Caco-2 (cell line): Measurements from ENCODE around the gene GAS2L2. TPM values are rescaled to one million over a fixed set of nuclear protein-coding genes. Genes with fewer than 3 reads are reported as not detected.

Source experiments
- Bru-seq: library from RNA; stranded (reverse); fragments of 400-500 nt; gene quantifications from one replicate; lab custom pipeline; 2021; lab: Mats Ljungman, UMichigan
- BruChase-seq, 2 experiments: library from RNA; stranded (reverse); fragments of 400-500 nt; gene quantifications; one replicate each; lab custom pipeline; 2021; lab: Mats Ljungman, UMichigan
- BruUV-seq: library from RNA; stranded (reverse); fragments of 400-500 nt; replicated peaks from 2 replicates; lab custom pipeline; 2021; lab: Mats Ljungman, UMichigan
- CTCF ChIA-PET: fragments of 300-600 bp; sonication (Branson Sonifier 250); formaldehyde crosslinking; loops from one replicate; lab custom pipeline; 2022; ENCODE audit warnings: antibody characterized with exemption; lab: Charles Lee
- POLR2A ChIA-PET: fragments of 300-600 bp; sonication (Branson Sonifier 250); formaldehyde crosslinking; loops from one replicate; lab custom pipeline; 2022; ENCODE audit warnings: antibody characterized with exemption; lab: Charles Lee
- DNase-seq, 2 experiments: peaks; one replicate each; pipeline versions ENCODE4 v3.0.0 to v3.0.0-alpha.2; 2020 to 2022
- H3K27me3 ChIP-seq: replicated peaks from 2 replicates; pipeline ENCODE4 v1.6.0; 2011; ENCODE audit warnings: low read length; ENCODE audit not compliant: control insufficient read depth, insufficient read depth
- H3K36me3 ChIP-seq: 2 replicates; pipeline ENCODE4 v1.5.1; 2011; ENCODE audit warnings: low read length; ENCODE audit not compliant: control insufficient read depth, insufficient read depth
- H3K4me1 ChIP-seq: fragments of 250-450 bp; sonication (Bioruptor Pico); 2 replicates; pipeline ENCODE4 v1.5.1; 2020; ENCODE audit warnings: mild to moderate bottlenecking
- H3K4me3 ChIP-seq: 2 replicates; pipeline ENCODE4 v1.5.1; 2011; ENCODE audit warnings: low read depth, mild to moderate bottlenecking, control low read depth, low read length
- H3K9me3 ChIP-seq: fragments of 250-450 bp; sonication (Bioruptor Pico); 2 replicates; pipeline ENCODE4 v1.5.1; 2020; ENCODE audit warnings: mild to moderate bottlenecking, moderate library complexity
- H3K27ac Mint-ChIP-seq: one replicate; pipeline ENCODE4 v1.8.0; 2022; ENCODE audit warnings: mixed read lengths; ENCODE audit not compliant: unreplicated experiment
- H3K27me3 Mint-ChIP-seq: one replicate; pipeline ENCODE4 v1.8.0; 2022; ENCODE audit warnings: mixed read lengths; ENCODE audit not compliant: insufficient read depth, unreplicated experiment
- H3K36me3 Mint-ChIP-seq: one replicate; pipeline ENCODE4 v1.8.0; 2022; ENCODE audit warnings: mild to moderate bottlenecking, mixed read lengths; ENCODE audit not compliant: insufficient read depth, unreplicated experiment
- H3K4me1 Mint-ChIP-seq: one replicate; pipeline ENCODE4 v1.8.0; 2022; ENCODE audit warnings: low read depth, mixed read lengths; ENCODE audit not compliant: unreplicated experiment
- H3K4me3 Mint-ChIP-seq: one replicate; pipeline ENCODE4 v1.8.0; 2022; ENCODE audit warnings: mild to moderate bottlenecking, moderate library complexity, mixed read lengths; ENCODE audit not compliant: unreplicated experiment
- H3K9me3 Mint-ChIP-seq: one replicate; pipeline ENCODE4 v1.8.0; 2022; ENCODE audit warnings: mixed read lengths; ENCODE audit not compliant: unreplicated experiment
- CTCF ChIP-seq, 2 experiments: fragments of 200-600 bp in 1 of 2; IDR thresholded peaks; 1 replicate in 1 of 2; 2 replicates in 1 of 2; pipeline versions ENCODE4 v1.5.1 to v1.8.0; 2011 to 2022; ENCODE audit warnings: antibody characterized with exemption in 1 of 2, control low read depth in 1 of 2, inconsistent platforms in 1 of 2, low read depth in 1 of 2, low read length in 1 of 2, mild to moderate bottlenecking in 1 of 2, moderate library complexity in 1 of 2; ENCODE audit not compliant: insufficient read depth in 1 of 2, severe bottlenecking in 1 of 2, unreplicated experiment in 1 of 2
- intact Hi-C: fragments of 100-400 bp; cut with micrococcal nuclease; formaldehyde crosslinking; loops from one replicate; pipeline ENCODE4 v1.10.0; 2022; ENCODE audit not compliant: unreplicated experiment
- long read RNA-seq: library from polyadenylated mRNA; stranded (forward); transcript quantifications from one replicate; pipeline ENCODE4 v2.0.0, GENCODE V29; 2022
- total RNA-seq: library from RNA; stranded (reverse); gene quantifications from 2 replicates; pipeline ENCODE4 v1.2.3, GENCODE V29; 2022

The GAS2L2 gene
- total RNA-seq, result not detected in 2 replicates
- Bru-seq, nascent RNA, result not detected
- BruChase-seq, experiment 1, labeled RNA remaining after a 2-hour chase, result percentile 16 among the genes with signal in this experiment
- BruChase-seq, experiment 2, labeled RNA remaining after a 6-hour chase, result percentile 17 among the genes with signal in this experiment
- long read RNA-seq, result 0 reads

- intact Hi-C loops, result no loop called here
- no peaks in the 10 kb centered on the region for H3K9me3 Mint-ChIP-seq
- ChIA-PET POLR2A (no interaction called here), CTCF (interaction anchor here (1.4 kb wide), 1 partner anchor 11 kb away, joined by 5 read pairs; no protein-coding TSS in a partner anchor)
- no TSS peak for BruUV-seq
- no peak for DNase-seq
- no peak for TF ChIP-seq CTCF (IDR thresholded peaks at IDR 0.05; ENCODE audit: insufficient read depth in 1 of 2, low read depth in 1 of 2, low read length in 1 of 2, severe bottlenecking in 1 of 2, unreplicated experiment in 1 of 2)
- peaks cover 6% of the 10 kb centered on the region for H3K4me1 Mint-ChIP-seq
- Histone ChIP-seq H3K4me1 (0 out of 2 replicates have a peak, but pooled peaks cover 4% of the 10 kb centered on the region), H3K36me3 (no peaks in the 10 kb centered on the region), H3K9me3 (no peaks in the 10 kb centered on the region), H3K27me3 (no peaks in the 10 kb centered on the region), H3K4me3 (no peak within 1 kb of the TSS)
- peaks cover 6% of the 10 kb centered on the region for H3K27me3 Mint-ChIP-seq
- H3K27ac Mint-ChIP-seq, result no peak within 1 kb of the TSS
- H3K4me3 Mint-ChIP-seq, result no peak within 1 kb of the TSS
- H3K36me3 Mint-ChIP-seq, result no peaks in the 10 kb centered on the region
Measured at GRCh38 chr17:35752945-35753764, at the start of gene GAS2L2. Gene GAS2L2 (minus strand): TSS chr17:35753239. CDS start chr17:35752850, 389 bp downstream.

- no peak overlapping the region for H3K4me3 ChIP-seq
Measured at GRCh38 chr17:35801583-35802224, 48.7 kb upstream of the GAS2L2 start.

More at GRCh38 chr17:35801583-35802224, 48.7 kb upstream of the GAS2L2 start:
- intact Hi-C loops, result no loop called here
- H3K36me3 Mint-ChIP-seq, result no peaks in the 10 kb centered on the region
- peaks cover 5% of the 10 kb centered on the region; the same call in 1 of the 2 replicates for H3K27me3 ChIP-seq
- H3K27ac Mint-ChIP-seq, result no peak overlapping the region
- no peaks in the 10 kb centered on the region for H3K9me3 Mint-ChIP-seq
- no peak for DNase-seq
- TF ChIP-seq CTCF (IDR thresholded peaks at IDR 0.05; ENCODE audit: insufficient read depth in 1 of 2, low read depth in 1 of 2, low read length in 1 of 2, severe bottlenecking in 1 of 2, unreplicated experiment in 1 of 2), result no peak
- BruUV-seq, result no TSS peak
- H3K27me3 Mint-ChIP-seq, result peaks cover 21% of the 10 kb centered on the region
- no peaks in the 10 kb centered on the region for H3K9me3 ChIP-seq
- no peak overlapping the region for H3K4me3 Mint-ChIP-seq
- ChIA-PET CTCF (no interaction called here), POLR2A (no interaction called here)
- H3K4me1 Mint-ChIP-seq, result peaks cover 6% of the 10 kb centered on the region
- H3K36me3 ChIP-seq, result no peaks in the 10 kb centered on the region; the same call in 1 of the 2 replicates
- no peaks in the 10 kb centered on the region for H3K4me1 ChIP-seq
